Measurements from ENCODE around the gene ZIC1.

Gene ZIC1

GRCh38 chr3:147458995-147459704 lies 50.0 kb downstream of the ZIC1 start:
- CTCF ChIA-PET: no interaction called here
- no peak overlapping the region for H3K27ac ChIP-seq (ENCODE audit: extremely low read depth, low read depth, low read length)
- TF ChIP-seq SETDB1 (IDR thresholded peaks at IDR 0.05; ENCODE audit: insufficient read length, low read length) (no peak), ZNF335 (tag by site-specific recombination; conservative IDR thresholded peaks at IDR 0.05) (no peak), ZNF391 (tag by site-specific recombination; IDR thresholded peaks at IDR 0.05; ENCODE audit: borderline replicate concordance, low read depth) (no peak), ZNF169 (tag by site-specific recombination; IDR thresholded peaks at IDR 0.05) (no peak), ZNF148 (tag by site-specific recombination; IDR thresholded peaks at IDR 0.05; ENCODE audit: borderline replicate concordance) (no peak), ZNF530 (tag by site-specific recombination; IDR thresholded peaks at IDR 0.05; ENCODE audit: low read depth) (no peak), OVOL3 (tag by site-specific recombination; IDR thresholded peaks at IDR 0.05) (no peak), ZBTB17 (tag by site-specific recombination; IDR thresholded peaks at IDR 0.05) (no peak), ZNF146 (tag by site-specific recombination; IDR thresholded peaks at IDR 0.05) (no peak), PRDM4 (tag by site-specific recombination; IDR thresholded peaks at IDR 0.05) (no peak), ZNF37A (tag by site-specific recombination; IDR thresholded peaks at IDR 0.05) (no peak), ZNF24 (tag by site-specific recombination; IDR thresholded peaks at IDR 0.05) (no peak), ZNF433 (tag by site-specific recombination; IDR thresholded peaks at IDR 0.05; ENCODE audit: low read depth) (no peak), ZFHX2 (tag by site-specific recombination; conservative IDR thresholded peaks at IDR 0.05) (no peak)
- POLR2A ChIA-PET: no interaction called here
- no peaks in the 10 kb centered on the region for H3K4me1 ChIP-seq (ENCODE audit: control insufficient read depth, insufficient read depth, low read length)
- H3K4me3 ChIP-seq (ENCODE audit: low read depth, low read length): no peak overlapping the region
- H3K36me3 ChIP-seq (ENCODE audit: control insufficient read depth in 2 of 2, insufficient read depth in 1 of 2, low read length in 2 of 2): no peaks in the 10 kb centered on the region
- H3K9me3 ChIP-seq (ENCODE audit: control insufficient read depth, insufficient read depth, low read depth, low read length): no peaks in the 10 kb centered on the region

GRCh38 chr3:147462856-147463255 lies 53.7 kb downstream of the ZIC1 start:
- Histone ChIP-seq H3K4me3 (ENCODE audit: low read depth, low read length) (no peak overlapping the region), H3K27ac (ENCODE audit: extremely low read depth, low read depth, low read length) (no peak overlapping the region), H3K36me3 (ENCODE audit: control insufficient read depth in 2 of 2, insufficient read depth in 1 of 2, low read length in 2 of 2) (no peaks in the 10 kb centered on the region), H3K4me1 (ENCODE audit: control insufficient read depth, insufficient read depth, low read length) (no peaks in the 10 kb centered on the region), H3K9me3 (ENCODE audit: control insufficient read depth, insufficient read depth, low read depth, low read length) (no peaks in the 10 kb centered on the region)
- TF ChIP-seq ZNF664 (tag by site-specific recombination; IDR thresholded peaks at IDR 0.05) (no peak), ZNF629 (tag by site-specific recombination; IDR thresholded peaks at IDR 0.05) (no peak), ZNF513 (tag by site-specific recombination; IDR thresholded peaks at IDR 0.05) (no peak), ZNF24 (tag by site-specific recombination; IDR thresholded peaks at IDR 0.05) (no peak), ZBTB7A (tag by site-specific recombination; IDR thresholded peaks at IDR 0.05; ENCODE audit: low read depth) (no peak), HOXA7 (CRISPR knock-in tag; IDR thresholded peaks at IDR 0.05; ENCODE audit: borderline replicate concordance) (no peak), ZNF214 (tag by site-specific recombination; IDR thresholded peaks at IDR 0.05; ENCODE audit: borderline replicate concordance) (no peak), ZNF423 (tag by site-specific recombination; IDR thresholded peaks at IDR 0.05) (no peak), ZFP41 (tag by site-specific recombination; IDR thresholded peaks at IDR 0.05; ENCODE audit: borderline replicate concordance) (no peak)
- POLR2A ChIA-PET: no interaction called here
- CTCF ChIA-PET: no interaction called here

Data from HEK293 (cell line).